HG03354 (cell line): ENCODE results near the gene DEAF1.

Experiments
- ATAC-seq: cut with Tn5 transposase; IDR thresholded peaks from one replicate; pipeline ENCODE4 v1.9.1; 2021; ENCODE audit warnings: mild to moderate bottlenecking; ENCODE audit not compliant: unreplicated experiment, poor library complexity, severe bottlenecking

Gene DEAF1

DNA sequence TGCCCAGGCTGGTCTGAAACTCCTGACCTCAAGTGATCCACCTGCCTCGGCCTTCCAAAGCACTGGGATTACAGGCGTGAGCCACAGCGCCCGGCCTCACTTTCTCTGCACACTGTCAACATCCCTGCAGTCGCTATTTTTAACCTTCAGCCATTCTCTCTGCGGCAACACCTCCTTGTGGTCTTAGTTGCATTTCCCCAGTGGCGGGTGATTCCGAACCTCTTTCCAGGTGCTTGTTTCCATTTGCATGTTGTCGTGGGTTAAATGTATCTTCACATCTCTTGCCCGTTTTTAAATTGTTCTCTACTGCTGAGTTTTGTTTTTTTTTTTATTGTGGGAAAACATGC is 65.8 kb downstream of the DEAF1 start:
- no peak for ATAC-seq

DNA sequence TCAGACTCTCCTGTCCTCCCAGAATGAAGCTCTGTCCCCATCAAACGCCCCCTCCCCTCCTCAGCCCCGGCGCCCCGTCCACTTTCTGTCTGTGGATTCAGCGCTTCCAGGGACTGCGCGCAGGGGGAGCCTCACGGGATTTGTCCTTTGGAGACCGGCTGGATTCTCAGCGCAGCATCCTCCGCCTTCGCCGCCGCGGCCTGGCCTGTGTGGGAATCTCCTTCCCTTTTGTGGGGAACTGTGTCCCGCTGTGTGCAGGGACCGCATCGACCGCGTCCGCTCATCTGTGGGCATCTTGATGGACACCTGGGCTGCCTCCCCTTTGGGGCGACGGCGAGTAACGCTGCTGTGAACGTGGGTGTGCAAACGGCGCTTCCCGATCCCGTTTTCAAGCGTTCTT is 67.0 kb downstream of the DEAF1 start:
- ATAC-seq = no peak

DNA sequence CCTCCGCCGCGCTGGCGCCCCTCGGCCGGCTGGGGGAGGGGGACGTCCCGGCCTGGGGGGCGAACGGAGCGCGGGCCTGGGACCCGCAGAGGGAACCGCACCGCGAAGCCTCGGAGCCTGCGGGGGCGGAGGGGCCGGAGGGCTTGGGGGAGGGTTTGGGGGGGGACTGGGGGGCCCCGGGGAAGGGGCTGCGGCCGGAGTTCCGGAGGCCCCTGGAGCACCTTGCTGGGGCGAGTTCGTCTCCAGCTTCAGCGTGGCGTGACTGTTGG is 67.8 kb downstream of the DEAF1 start:
- ATAC-seq = no peak

DNA sequence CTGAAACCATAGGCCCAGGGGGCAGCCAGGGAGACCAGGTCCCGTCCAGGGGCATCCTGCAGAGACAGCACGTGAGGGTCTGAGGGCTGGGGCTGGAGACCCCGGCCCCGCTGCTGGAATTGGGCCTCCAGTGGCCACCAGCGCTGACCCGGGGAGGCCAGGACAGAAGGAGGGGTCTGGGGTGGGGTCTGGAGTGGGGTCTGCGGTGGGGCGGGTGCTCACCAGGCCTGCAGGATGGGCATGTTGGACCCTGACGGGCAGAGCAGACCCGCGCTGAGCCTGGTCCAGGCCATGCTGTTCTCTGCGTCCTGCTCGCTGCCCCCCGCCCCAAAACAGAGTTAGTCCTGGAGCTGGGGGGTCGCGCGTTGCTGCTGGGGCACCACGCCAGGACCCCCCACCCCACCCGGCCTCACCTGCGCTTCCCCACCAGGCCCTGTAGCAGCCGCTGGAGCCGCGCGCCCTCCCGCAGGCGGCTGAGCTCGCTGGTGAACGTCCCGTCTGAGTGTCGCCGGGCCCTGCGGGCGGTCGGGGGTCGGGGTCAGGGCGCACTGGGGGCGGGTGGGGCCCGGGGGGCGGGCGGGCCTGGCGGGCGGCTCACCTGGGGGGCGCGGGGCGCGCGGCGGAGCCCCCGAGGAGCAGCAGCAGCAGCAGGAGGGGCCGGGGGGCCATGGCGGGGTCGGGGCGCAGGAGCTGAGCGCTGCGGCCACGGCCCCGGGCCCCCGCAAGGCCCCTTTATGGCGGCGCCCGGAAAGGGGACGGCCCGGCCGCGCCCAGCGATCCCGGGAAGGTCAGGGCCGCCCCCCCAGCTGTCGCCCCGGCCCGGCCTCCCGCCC is 68.3 kb downstream of the DEAF1 start, which contains the start of gene SCT:
Gene SCT (minus strand): TSS at position 707 of the 833 bp plus-strand sequence. CDS start 38 bp downstream, at position 669.
- ATAC-seq = no peak

DNA sequence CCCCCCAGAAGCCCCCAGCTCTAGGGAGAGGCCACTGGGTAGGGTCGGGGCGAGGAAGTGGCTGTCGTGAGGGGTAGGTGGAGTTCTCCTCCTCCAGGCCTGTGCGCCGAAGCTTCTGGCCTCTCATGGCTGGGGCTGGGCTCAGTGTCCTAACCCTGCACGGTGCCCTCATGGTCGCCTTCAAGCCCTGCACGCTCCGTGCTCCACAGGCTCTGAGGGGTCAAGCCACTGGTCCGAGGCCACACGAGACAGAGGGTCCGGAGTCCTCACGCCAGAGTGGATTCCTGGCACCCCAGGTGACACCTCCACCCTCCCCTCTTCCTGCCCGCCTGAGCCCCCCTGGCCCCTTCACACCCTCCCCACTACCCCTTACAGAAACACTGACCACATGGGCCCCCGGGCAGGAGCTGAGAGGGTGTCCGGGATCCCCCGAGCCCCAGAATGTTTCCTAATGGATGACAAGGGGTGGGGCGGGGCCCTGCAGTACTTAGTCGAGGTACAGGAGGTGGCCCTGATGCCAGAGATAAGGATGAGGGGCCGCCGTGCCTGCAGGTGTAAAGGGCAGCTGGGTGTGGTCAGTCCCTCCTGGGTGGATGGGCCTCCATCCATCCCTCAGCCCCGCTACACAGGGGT is 69.3 kb downstream of the DEAF1 start:
- ATAC-seq = no peak

DNA sequence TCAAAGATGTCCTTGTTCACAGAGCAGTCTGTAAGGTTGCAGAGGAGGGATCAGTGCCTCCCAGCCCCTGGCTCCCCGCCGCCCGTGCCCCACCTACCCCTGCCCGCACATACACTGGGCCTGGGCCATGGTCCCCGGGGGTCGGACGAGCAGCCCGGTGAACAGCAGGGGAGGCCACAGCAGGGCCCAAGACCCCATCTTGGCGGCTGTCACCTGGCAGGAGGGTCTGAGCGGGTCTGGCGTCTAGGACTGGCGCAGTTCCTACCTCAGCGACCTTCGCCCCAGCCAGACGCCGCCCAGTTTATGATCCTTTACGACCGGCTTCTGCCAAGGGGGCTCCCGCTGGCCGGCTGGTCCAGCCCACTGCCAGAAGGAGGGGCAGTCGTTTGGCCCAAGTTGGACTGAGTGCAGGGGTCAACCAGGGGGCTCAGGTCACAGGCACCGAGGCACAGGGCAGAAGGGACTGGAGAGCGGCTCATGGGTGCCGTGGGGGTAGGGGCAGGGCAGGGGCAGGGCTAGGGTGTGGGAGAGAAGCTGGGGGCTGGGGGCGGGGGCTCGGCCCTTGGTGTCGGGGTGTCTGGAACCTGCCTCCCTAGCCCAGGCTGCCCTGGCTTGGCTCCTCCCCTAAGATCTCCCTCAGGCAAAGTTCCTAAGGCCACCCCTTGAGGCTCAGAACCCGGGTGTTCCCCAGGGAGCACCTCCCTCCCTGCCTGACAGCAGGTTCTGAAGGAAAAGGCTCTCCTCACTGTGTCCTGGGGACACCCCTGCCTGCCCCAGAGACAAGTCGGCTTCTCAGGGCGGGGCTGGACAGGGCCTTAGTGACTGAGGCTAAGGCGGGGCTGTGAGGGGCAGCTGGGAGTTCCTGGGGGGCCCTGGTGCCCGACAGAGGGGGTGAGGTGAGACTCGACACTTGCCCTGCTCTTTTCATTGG is 70.1 kb downstream of the DEAF1 start, which contains the start of gene CDHR5:
Gene CDHR5 (minus strand): TSS at position 251 of the 931 bp plus-strand sequence. CDS start 53 bp downstream, at position 198.
- no peak for ATAC-seq

DNA sequence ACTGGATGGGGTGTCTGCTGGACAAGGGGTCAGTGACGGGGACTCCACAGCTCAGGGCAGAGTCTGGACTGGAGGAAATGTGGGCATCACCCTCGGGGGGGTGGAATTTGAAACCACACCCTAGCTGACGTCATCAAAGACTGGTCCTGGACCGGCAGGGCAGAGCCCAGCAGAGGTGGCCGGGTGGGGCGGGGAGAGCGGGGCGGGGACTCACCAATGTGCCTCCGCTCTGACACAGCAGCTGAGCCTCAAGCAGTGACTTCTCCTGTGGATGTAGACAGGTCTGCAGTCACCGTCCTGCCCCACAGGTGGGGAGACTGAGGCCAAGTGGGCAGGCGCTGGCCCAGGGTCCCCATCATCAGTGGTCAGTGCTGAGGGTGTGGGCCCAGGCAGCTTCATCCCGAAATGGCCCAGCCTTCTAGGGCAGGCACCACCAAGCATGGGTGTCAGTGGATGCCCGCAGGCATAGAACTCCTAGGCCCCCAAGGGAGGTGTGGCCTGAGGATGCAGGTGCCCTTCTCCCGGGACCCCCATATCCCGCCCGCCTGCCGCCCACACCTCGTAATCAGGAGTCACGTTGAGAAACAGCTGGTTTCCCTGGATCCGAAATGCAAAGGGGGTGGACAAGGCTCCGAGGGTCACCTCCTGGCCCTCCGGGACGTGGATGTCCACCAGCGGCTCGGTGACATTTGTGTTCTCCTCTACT is 70.9 kb downstream of the DEAF1 start:
- ATAC-seq = no peak

DNA sequence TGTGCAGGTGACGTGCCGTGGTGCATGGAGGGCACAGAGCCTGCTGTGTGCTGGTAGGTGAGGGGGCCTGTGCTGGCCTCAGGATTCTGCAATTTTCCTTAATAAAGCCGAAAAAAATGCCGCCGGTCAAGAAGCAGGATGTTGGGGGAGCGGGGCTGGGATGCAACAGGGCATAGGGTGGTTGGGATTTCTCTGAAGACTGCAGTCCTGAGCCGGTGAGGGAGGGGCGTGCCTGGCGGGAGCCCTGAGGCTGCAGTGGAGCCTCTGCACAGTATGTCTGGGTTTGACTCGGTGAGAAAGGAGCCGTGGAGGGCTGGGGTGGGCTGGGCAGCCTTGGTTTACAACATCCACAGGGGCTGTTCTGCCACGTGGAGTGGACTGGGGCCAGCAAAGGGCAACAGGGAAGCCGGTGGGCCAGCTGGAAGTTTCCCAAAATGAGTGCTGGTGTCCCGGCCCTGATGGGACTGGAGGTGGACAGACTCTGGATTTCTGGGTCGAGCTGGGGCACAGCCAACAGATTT is 71.6 kb downstream of the DEAF1 start:
- no peak for ATAC-seq

DNA sequence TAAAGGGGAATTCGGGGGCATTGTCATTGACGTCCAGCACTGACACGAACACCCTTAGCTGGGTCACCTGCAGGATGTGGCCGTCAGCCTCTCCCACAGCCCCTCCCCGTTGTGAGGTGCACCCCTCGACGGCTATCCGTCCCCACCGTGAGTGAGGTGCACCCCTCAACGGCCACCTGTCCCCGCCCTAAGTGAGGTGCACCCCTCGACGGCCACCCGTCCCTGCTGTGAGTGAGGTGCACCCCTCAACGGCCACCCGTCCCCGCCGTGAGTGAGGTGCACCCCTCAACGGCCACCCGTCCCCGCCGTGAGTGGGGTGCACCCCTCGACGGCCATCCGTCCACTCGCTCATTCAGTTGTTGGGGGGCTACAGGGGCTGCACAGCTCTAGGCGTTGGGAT is 73.2 kb downstream of the DEAF1 start:
- no peak for ATAC-seq

DNA sequence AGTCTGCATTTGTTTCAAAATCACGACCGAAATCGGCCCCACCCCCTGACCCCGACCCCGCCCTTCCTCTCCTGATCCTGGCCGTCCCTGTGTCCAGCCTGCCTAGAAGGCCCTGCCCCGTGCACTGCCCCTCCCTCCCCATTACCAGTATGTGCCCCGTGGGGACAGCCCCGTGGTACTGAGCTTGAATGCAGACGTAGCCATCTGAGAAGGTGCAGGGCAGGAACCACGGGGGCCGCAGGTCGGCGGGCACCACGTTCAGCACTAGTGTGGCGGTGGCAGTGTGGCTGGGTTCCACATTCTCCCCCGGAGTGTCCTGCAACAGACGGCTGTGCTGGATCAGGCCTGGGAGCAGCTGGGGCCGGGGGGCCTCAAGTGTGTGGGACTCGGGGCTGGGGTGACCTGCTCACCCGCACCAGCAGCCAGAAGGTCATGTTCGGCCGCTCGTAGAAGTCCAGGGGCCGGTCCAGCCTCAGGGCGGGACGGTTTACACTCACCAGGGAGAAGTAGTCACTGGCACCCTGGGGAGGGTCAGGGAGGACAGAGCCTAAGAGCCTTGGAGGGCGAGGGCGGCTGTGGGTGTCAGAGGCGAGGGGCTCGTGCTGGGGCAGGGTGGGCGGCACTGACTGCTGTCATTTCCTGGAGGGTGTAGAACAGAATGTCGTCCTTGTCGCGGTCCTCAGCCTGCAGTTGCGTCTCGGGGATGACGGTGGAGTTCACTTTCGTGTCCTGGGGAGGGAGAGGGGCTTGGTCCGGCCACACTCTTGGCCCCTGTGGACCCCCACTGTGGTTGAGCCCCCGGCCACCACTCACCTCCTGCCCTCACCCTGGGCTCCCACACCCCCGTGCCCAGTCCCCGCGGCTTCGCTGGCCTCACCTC is 73.8 kb downstream of the DEAF1 start:
- no peak for ATAC-seq

DNA sequence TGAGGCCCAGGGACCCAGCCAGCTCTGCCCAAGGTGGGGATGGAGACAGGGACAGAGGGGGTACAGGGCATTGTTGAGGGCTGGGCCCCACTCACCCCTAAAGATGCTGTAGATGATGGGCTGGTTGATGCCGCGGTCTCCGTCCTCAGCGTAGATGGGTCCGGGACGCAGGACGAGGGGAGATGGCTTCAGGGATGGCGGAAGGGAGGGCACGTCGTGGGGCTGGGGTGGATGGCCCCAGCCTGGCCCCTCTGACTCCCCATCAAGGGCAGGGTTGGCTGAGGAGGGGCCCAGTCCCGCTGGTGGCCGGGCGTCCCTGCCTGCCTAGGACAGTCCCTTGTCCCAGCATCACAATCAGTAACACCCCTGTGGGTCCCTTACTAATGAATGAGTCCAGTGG is 74.8 kb downstream of the DEAF1 start:
- ATAC-seq = no peak

DNA sequence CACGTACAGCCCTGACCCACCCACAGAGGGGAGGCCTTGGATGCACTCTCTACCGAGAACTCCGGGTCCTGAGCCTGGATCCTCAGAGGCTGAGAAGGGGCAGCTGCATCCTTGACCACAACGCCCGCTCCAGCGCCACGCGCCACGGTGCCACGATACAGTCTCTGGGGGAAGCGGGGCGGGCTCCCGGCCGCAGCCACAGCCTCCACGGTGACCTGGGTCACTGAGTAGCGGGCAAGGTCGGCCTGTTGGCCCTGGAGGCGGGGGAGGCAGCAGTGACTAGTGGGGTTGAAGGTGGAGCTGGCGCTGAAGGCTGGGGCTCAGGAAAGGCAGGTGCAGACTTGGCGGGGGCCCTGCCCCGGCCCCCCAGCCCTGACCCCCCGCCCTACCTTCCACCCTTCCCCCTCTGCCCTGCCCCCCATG is 75.4 kb downstream of the DEAF1 start:
- no peak for ATAC-seq

DNA sequence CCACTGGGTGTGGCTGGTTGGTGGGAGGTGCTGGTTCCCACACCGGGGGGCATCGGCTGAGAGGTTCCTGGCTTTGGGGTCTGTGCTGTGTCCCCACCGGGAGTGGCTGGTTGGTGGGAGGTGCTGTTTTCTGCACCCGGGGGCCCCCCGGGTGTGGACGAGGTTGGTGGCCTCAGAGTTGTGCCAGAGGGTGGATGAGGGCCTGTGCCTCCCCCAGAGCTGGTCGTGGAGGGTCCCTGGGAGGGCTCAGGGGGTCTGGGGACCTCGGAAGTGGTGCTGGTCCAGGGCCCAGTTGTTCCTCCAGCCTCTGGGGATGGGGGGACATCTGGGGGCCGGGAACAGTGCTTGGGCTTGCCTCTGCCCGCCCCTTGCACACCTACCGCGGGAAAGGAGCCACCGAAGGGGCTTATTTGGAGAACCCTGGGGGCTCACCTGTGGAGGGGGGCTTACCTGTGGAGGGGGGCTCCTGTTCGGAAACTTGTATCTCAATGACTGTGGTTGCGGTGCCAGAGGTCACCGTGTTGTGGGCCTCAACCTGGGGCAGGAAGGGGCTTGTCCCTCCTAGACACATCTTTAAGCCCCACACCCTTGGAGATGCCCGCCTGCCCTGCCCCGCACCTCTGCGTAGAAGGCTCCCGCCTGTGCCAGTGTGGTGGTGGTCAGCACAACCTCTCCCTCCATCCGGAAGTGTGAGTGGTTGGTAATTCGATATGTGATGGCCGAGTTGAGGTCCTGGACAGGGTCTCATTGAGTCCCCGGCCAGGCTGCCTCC is 76.0 kb downstream of the DEAF1 start:
- ATAC-seq = no peak

DNA sequence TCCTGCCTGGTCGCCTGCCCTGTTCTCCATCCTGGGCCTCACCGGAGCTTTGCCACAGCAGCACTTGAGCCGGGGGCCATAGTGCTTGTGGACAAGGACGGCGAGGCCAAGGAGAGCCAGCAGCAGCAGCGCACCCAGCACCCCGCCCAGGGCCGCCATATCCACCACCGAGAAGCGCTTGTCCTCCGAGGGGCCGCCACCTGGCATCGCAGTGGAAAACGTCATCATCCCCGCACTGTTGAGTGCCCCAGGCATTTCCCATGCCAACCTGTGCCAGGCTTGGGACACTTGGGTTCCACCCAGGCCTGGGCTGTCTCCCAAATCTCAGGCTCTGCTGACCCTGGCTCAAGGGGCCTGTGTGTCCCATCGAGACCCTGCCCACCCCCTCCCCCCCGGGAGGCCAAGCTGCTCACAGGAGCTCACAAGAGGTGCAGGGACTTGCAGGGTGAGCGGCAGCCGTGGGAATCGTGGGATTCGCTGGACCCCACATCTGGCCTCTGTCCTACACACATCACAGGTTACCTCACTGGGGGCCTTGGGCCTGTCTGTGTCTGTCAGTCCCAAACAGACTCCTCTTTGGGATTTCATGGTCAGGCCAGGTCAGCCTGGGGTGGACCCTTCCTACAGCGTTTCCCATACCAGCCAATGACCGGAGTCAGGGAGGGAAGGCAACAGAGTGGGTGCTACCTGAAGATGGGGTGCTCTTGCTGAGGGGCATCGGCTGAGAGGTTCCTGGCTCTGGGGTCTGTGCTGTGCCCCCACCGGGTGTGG is 76.9 kb downstream of the DEAF1 start:
- no peak for ATAC-seq

DNA sequence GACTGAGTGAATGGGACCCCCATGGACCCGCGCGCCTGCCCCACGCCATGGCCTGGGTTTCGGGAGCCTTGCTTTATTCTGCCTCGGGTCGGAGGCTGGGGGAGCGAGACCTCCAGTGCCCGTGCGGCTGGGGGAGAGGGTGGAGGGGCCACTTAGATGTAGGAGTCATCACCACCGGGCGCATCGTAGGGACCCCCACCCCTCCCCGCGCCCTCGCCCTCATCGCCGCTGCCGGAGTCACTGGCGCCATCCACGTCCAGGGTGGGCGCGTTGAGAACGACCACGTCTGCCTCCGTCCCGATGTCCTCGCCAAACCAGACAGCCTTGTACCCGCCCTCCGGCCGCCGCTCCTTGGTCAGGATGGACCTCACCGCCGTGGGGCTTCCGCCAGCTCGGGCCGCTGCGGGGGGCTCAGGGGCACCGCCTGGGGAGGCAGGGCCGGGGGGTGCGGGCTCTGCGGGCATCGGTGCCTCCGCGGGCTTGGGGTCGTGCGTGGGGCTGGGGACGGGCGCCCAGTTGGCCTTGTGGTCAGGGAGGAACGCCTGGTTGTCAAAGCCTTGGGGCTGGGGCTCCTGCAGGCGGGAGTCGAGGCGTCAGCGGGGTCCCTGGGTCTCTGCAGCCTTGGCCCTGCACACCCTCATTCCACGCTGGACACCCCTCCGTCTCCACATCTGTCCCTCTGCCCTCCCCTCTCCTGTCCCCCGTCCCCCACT is 77.7 kb downstream of the DEAF1 start:
- no peak for ATAC-seq

DNA sequence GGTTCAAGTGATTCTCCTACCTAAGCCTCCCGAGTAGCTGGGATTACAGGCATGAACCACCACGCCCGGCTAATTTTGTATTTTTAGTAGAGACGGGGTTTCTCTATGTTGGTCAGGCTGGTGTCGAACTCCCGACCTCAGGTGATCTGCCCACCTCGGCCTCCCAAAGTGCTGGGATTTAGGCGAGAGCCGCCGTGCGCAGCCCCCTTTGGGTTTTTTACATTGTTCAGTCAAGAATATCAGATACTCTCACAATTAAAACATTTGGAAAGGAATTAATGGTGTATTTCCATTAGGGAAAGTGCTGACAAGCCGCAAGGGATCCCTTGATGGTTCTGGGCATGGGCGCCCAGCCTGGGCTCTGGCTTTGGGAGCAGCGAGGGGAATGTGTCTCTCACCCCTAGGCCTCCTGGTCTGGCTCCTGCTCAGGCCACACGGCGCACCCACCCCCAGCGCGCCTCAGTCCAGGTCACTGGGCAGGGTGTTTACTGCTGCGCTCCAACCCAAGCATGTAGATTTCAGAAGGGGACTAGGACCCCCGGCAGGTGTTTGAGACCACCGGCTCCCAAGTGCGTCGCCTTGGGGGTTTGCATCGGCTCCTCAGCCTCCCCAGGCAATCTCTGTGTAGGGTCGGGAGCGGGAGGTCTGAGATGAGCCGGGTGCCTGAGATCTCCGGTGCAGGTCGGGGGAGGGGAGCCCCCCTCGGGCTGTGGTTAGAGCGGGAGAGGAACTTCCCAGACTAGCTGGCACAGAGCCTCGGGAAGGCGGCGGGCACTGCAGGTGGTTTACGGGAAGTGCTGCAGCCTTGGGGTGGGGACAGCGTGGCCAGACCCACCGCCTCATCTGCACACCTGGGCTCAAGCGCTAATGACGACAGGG is 78.5 kb downstream of the DEAF1 start:
- ATAC-seq = no peak
